OCI-LY3 (cell line): ENCODE data around the gene UBE4A.

Experiments used
- EZH2phosphoT487 ChIP-seq: fragments of 200-600 bp; shearing (Covaris generic); IDR thresholded peaks from 2 replicates; pipeline ENCODE4 v1.6.1; 2018; ENCODE audit warnings: antibody characterized with exemption, mixed run types, low read depth
- TF ChIP-seq, protein P1 (sequence below): fragments of 200-600, 300-600 bp; sonication (generic); IDR thresholded peaks from 2 replicates; pipeline ENCODE4 v1.5.1; 2014; ENCODE audit warnings: antibody characterized with exemption, low read length, low read depth

DNA sequence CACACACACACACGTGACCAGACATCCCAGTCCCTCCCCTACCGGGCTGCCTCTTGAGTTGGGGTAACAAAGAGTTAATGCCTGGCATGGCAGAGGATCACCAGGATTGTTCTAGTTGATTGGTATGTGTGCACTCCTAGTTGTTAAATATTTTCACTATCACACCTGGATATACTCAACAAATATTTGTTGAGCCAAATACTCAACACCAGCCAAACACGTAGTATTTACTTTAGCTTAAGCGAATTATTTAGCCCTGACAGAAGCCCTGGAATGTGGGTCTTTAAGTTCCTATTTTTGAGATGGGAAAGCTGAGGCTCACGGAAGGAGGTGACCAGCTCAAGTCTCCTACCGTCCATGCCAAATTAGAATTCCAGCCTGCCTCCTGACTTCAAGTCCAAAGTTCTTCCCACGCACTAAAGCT lies 44.4 kb upstream of the UBE4A start:
- TF ChIP-seq EZH2phosphoT487 = no peak
- TF ChIP-seq, protein P1, sequence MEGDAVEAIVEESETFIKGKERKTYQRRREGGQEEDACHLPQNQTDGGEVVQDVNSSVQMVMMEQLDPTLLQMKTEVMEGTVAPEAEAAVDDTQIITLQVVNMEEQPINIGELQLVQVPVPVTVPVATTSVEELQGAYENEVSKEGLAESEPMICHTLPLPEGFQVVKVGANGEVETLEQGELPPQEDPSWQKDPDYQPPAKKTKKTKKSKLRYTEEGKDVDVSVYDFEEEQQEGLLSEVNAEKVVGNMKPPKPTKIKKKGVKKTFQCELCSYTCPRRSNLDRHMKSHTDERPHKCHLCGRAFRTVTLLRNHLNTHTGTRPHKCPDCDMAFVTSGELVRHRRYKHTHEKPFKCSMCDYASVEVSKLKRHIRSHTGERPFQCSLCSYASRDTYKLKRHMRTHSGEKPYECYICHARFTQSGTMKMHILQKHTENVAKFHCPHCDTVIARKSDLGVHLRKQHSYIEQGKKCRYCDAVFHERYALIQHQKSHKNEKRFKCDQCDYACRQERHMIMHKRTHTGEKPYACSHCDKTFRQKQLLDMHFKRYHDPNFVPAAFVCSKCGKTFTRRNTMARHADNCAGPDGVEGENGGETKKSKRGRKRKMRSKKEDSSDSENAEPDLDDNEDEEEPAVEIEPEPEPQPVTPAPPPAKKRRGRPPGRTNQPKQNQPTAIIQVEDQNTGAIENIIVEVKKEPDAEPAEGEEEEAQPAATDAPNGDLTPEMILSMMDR = no peak
